Sigmoid colon (tissue), 7 donors: Measurements from ENCODE around the gene SIRT4. TPM values are rescaled to one million over a fixed set of nuclear protein-coding genes. Genes with fewer than 3 reads are reported as not detected.
A peak's percentile ranks its signal among the peaks of the same experiment; 100 is the strongest.

Source experiments
- DNase-seq: peaks from one replicate; pipeline ENCODE4 v3.0.0-alpha.2; 2019
- H3K27ac ChIP-seq, 4 donors: fragments of 200-600 bp; sonication (generic); one replicate each; pipeline ENCODE4 v1.5.1; 2016 to 2019; ENCODE audit warnings: mild to moderate bottlenecking in 1 of 4
- H3K27me3 ChIP-seq, 3 donors: fragments of 200-600 bp; sonication (generic); one replicate each; pipeline ENCODE4 v1.5.1; 2019; ENCODE audit warnings: mild to moderate bottlenecking in 1 of 3
- H3K36me3 ChIP-seq, 4 donors: fragments of 200-600 bp; sonication (generic); one replicate each; pipeline ENCODE4 v1.5.1; 2016 to 2019
- H3K4me1 ChIP-seq, 4 donors: fragments of 200-600 bp; sonication (generic); one replicate each; pipeline ENCODE4 v1.5.1; 2017 to 2019
- H3K4me3 ChIP-seq, 4 donors: fragments of 200-600 bp; sonication (generic); one replicate each; pipeline ENCODE4 v1.5.1; 2017 to 2019; ENCODE audit warnings: mild to moderate bottlenecking in 2 of 4, moderate library complexity in 1 of 4
- H3K9me3 ChIP-seq, 4 donors: fragments of 200-600 bp in 3 of 4; sonication (generic) in 3 of 4; one replicate each; pipeline versions ENCODE4 v1.5.1 to v1.6.1; 2013 to 2019
- CTCF ChIP-seq, 4 experiments: fragments of 450-650 bp in 3 of 4; fragments of 200-600 bp in 1 of 4; IDR thresholded peaks; one replicate each; pipeline ENCODE4 v1.5.1; 2016 to 2019; ENCODE audit warnings: antibody characterized with exemption in 4 of 4, mild to moderate bottlenecking in 3 of 4, moderate library complexity in 2 of 4
- EP300 ChIP-seq, 4 donors: sonication (generic); formaldehyde crosslinking; IDR thresholded peaks; one replicate each; pipeline ENCODE4 v1.6.1; 2017; ENCODE audit warnings: antibody characterized with exemption in 4 of 4
- POLR2A ChIP-seq, 2 donors: fragments of 450-650 bp; IDR thresholded peaks; one replicate each; pipeline ENCODE4 v1.6.1; 2016; ENCODE audit warnings: antibody characterized with exemption in 2 of 2, mild to moderate bottlenecking in 2 of 2, moderate library complexity in 2 of 2
- POLR2AphosphoS5 ChIP-seq, 4 donors: sonication (generic); formaldehyde crosslinking; IDR thresholded peaks; one replicate each; pipeline ENCODE4 v1.6.1; 2017; ENCODE audit warnings: antibody characterized with exemption in 4 of 4
- WGBS, 2 donors: extraction: QIAGEN DNeasy Blood & Tissue Kit; methylation state at CpG; one replicate each; pipeline ENCODE4 v1.1.7; 2013; 5-methylcytosine and 5-hydroxymethylcytosine counted together
- intact Hi-C: fragments of 100-400 bp; cut with DNase I; formaldehyde crosslinking; loops from one replicate; pipeline ENCODE4 v1.15.1; 2023
- polyA plus RNA-seq, 3 donors: library from polyadenylated mRNA; stranded (reverse); fragments of 200-250 nt; gene quantifications; one replicate each; pipeline ENCODE4 v1.2.3, GENCODE V29; 2013
- total RNA-seq, 4 donors: library from RNA; depleted of rRNA; stranded (reverse); fragments of >200 nt; gene quantifications; one replicate each; pipeline ENCODE4 v1.1.0, GENCODE V29; 2016
- donor health status: healthy with polysubstance abuse.
- donor health status: Bipolar disorder and iron deficiency.
- donor health status: healthy.

SIRT4 gene
- total and polyA plus RNA-seq, 7 donors, result 0.69 to 3.6 (median 2.8) TPM

GRCh38 chr12:120290609-120291305, 11.4 kb upstream of the SIRT4 start:
- peak overlapping the region; percentile 54 to 66 (median 57) for H3K4me3 ChIP-seq
- intact Hi-C loops, result loop anchor here (2.0 to 10.0 kb wide), 3 partner anchors 26 to 1106 kb away; partner anchors contain the start of gene PXN
- H3K36me3 ChIP-seq, result no peaks in the 10 kb centered on the region
- TF ChIP-seq CTCF (IDR thresholded peaks at IDR 0.05) (no peak), POLR2A (IDR thresholded peaks at IDR 0.05) (no peak), POLR2AphosphoS5 (IDR thresholded peaks at IDR 0.05) (no peak), EP300 (IDR thresholded peaks at IDR 0.05) (no peak)
- H3K27me3 ChIP-seq, result no peaks in the 10 kb centered on the region
- no peaks in the 10 kb centered on the region for H3K9me3 ChIP-seq
- WGBS, 2 donors, result 11 to 24% methylated on average over 22 of the region's 22 CpGs
- peak overlapping the region; percentile 92 to 98 (median 94) for H3K27ac ChIP-seq
- peak; percentile 69 for DNase-seq
- peaks cover 0 to 12% (median 5%) of the 10 kb centered on the region in 4 donors for H3K4me1 ChIP-seq

- no peaks in the 10 kb centered on the region for H3K36me3 ChIP-seq
- no peak for DNase-seq
- 0% methylated on average over 17 of the region's 17 CpGs for WGBS, 2 donors
- TF ChIP-seq POLR2A (IDR thresholded peaks at IDR 0.05) (no peak), POLR2AphosphoS5 (IDR thresholded peaks at IDR 0.05) (no peak), EP300 (IDR thresholded peaks at IDR 0.05) (no peak), CTCF (IDR thresholded peaks at IDR 0.05) (no peak)
- no peaks in the 10 kb centered on the region for H3K27me3 ChIP-seq
- peak overlapping the region; percentile 92 to 98 (median 94) for H3K27ac ChIP-seq
- peak overlapping the region; percentile 54 to 66 (median 57) for H3K4me3 ChIP-seq
- intact Hi-C loops, result loop anchor here (10.0 kb wide), 1 partner anchor 1108 kb away; no protein-coding TSS in a partner anchor
- H3K9me3 ChIP-seq, result no peaks in the 10 kb centered on the region
- H3K4me1 ChIP-seq, result peaks cover 0 to 12% (median 5%) of the 10 kb centered on the region in 4 donors
Measured at GRCh38 chr12:120292411-120292660, 9.8 kb upstream of the SIRT4 start.

GRCh38 chr12:120292661-120293531, 9.2 kb upstream of the SIRT4 start, which contains the start of gene RNU4-1:
Gene RNU4-1, minus strand, starts transcription at chr12:120293237.
- WGBS, 2 donors, result 0% methylated on average over 29 of the region's 29 CpGs

GRCh38 chr12:120314220-120314619, 12.1 kb downstream of the SIRT4 start:
- no peak for TF ChIP-seq POLR2AphosphoS5 (IDR thresholded peaks at IDR 0.05)
- TF ChIP-seq POLR2A (IDR thresholded peaks at IDR 0.05), result no peak
- TF ChIP-seq EP300 (IDR thresholded peaks at IDR 0.05), result no peak
- TF ChIP-seq CTCF (IDR thresholded peaks at IDR 0.05), result no peak
- no peak for DNase-seq
- intact Hi-C loops, result no loop called here
- peaks cover 0 to 11% (median 6%) of the 10 kb centered on the region in 4 donors for H3K4me1 ChIP-seq
- WGBS, 2 donors, result 58 to 70% methylated on average over 5 of the region's 5 CpGs
- H3K27me3 ChIP-seq, result no peaks in the 10 kb centered on the region
- no peaks in the 10 kb centered on the region for H3K36me3 ChIP-seq
- no peak overlapping the region for H3K4me3 ChIP-seq
- no peak overlapping the region for H3K27ac ChIP-seq
- H3K9me3 ChIP-seq, result no peaks in the 10 kb centered on the region

More at GRCh38 chr12:120292661-120293531, 9.2 kb upstream of the SIRT4 start, which contains the start of gene RNU4-1:
- Histone ChIP-seq H3K27me3 (no peaks in the 10 kb centered on the region), H3K27ac (peak within 1 kb of the TSS; percentile 92 to 98 (median 94)), H3K9me3 (no peaks in the 10 kb centered on the region), H3K36me3 (no peaks in the 10 kb centered on the region), H3K4me1 (peaks cover 0 to 12% (median 5%) of the 10 kb centered on the region in 4 donors), H3K4me3 (peak within 1 kb of the TSS; percentile 54 to 66 (median 57))
- intact Hi-C loops, result loop anchor here (10.0 kb wide), 1 partner anchor 1108 kb away; no protein-coding TSS in a partner anchor
- DNase-seq, result peak; percentile 88
- TF ChIP-seq POLR2AphosphoS5 (IDR thresholded peaks at IDR 0.05) (peak; percentile 73 to 96 (median 89)), POLR2A (IDR thresholded peaks at IDR 0.05) (peak; percentile 60 to 81), CTCF (IDR thresholded peaks at IDR 0.05) (no peak), EP300 (IDR thresholded peaks at IDR 0.05) (no peak)
